ENCODE measurements around the gene TCF23. TPM values are rescaled to one million over a fixed set of nuclear protein-coding genes. Genes with fewer than 3 reads are reported as not detected.

The TCF23 gene
- polyA plus RNA-seq, 3 donors, result not detected

- H3K4me2 ChIP-seq (replicated peaks; ENCODE audit: extremely low read depth, low read length, poor library complexity, severe bottlenecking), result no peak overlapping the region
- H3K27me3 ChIP-seq (ENCODE audit: control insufficient read depth in 2 of 2, insufficient read depth in 2 of 2, low read length in 2 of 2), result no peaks in the 10 kb centered on the region
- Mint-ChIP-seq H3K9me3 (no peaks in the 10 kb centered on the region), H3K36me3 (peaks cover 72 to 73% of the 10 kb centered on the region in 2 donors), H3K27me3 (ENCODE audit: low read depth in 3 of 3) (no peaks in the 10 kb centered on the region), H3K27ac (no peak overlapping the region), H3K4me1 (no peaks in the 10 kb centered on the region), H3K4me3 (no peak overlapping the region)
- H4K20me1 ChIP-seq (ENCODE audit: insufficient read depth, low read length), result no peaks in the 10 kb centered on the region
- no peaks in the 10 kb centered on the region for H3K9me3 ChIP-seq (replicated peaks in 1 of 2; ENCODE audit: control insufficient read depth in 1 of 2, insufficient read depth in 1 of 2, low read length in 2 of 2)
- DNase-seq, result no peak
- WGBS (ENCODE audit: insufficient coverage), result 97% methylated on average over 4 of the region's 8 CpGs
- peaks cover 72 to 94% of the 10 kb centered on the region in 2 donors for H3K36me3 ChIP-seq (replicated peaks in 1 of 2; ENCODE audit: control insufficient read depth in 1 of 2, insufficient read depth in 2 of 2, low read length in 2 of 2)
- no peaks in the 10 kb centered on the region for H3K79me2 ChIP-seq (ENCODE audit: insufficient read depth, low read length)
- H3K4me3 ChIP-seq (replicated peaks in 1 of 3; ENCODE audit: low read depth in 2 of 3, low read length in 3 of 3), result no peak overlapping the region
- no peak overlapping the region for H2AFZ ChIP-seq (ENCODE audit: insufficient read depth, low read depth, low read length, poor library complexity, severe bottlenecking)
- H3K27ac ChIP-seq (ENCODE audit: low read depth in 1 of 2, low read length in 2 of 2), result no peak overlapping the region
- H3K4me1 ChIP-seq (ENCODE audit: control insufficient read depth in 1 of 2, insufficient read depth in 2 of 2, low read length in 2 of 2), result no peaks in the 10 kb centered on the region
- H3K9ac ChIP-seq (ENCODE audit: insufficient read depth, low read length, poor library complexity, severe bottlenecking), result no peak overlapping the region
- intact Hi-C loops (cut with micrococcal nuclease), result no loop called here
- TF ChIP-seq CTCF (IDR thresholded peaks at IDR 0.05), result no peak
These were observed 55.8 kb downstream of the TCF23 start for GRCh38 chr2:27204566-27204965.

DNA sequence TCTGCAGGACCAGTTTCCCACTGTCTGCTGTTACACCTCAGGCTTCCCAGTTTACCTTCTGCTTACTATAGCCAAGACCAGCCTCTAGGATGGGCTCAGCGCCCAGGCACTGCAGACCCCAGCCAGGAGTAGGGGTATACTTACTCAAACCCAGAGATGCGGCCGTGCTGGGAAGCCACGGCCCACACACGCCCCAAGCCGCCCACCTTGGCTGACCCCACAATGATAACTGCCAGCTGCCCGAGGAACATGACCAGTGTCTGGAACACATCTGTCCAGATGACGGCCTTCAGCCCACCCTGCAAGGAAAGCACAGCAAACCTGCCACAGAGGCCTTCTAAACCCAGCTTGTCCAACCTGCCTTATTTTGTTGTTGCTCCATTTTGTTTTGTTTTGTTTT is 56.4 kb downstream of the TCF23 start:
- Mint-ChIP-seq H3K27ac (no peak overlapping the region), H3K9me3 (no peaks in the 10 kb centered on the region), H3K4me3 (no peak overlapping the region), H3K4me1 (no peaks in the 10 kb centered on the region), H3K27me3 (ENCODE audit: low read depth in 3 of 3) (no peaks in the 10 kb centered on the region), H3K36me3 (peaks cover 66 to 71% of the 10 kb centered on the region in 2 donors)
- Histone ChIP-seq H3K4me3 (replicated peaks in 1 of 3; ENCODE audit: low read depth in 2 of 3, low read length in 3 of 3) (no peak overlapping the region), H3K9ac (ENCODE audit: insufficient read depth, low read length, poor library complexity, severe bottlenecking) (no peak overlapping the region), H3K79me2 (ENCODE audit: insufficient read depth, low read length) (no peaks in the 10 kb centered on the region), H3K36me3 (replicated peaks in 1 of 2; ENCODE audit: control insufficient read depth in 1 of 2, insufficient read depth in 2 of 2, low read length in 2 of 2) (peaks cover 67 to 91% of the 10 kb centered on the region in 2 donors), H3K27me3 (ENCODE audit: control insufficient read depth in 2 of 2, insufficient read depth in 2 of 2, low read length in 2 of 2) (no peaks in the 10 kb centered on the region), H3K27ac (ENCODE audit: low read depth in 1 of 2, low read length in 2 of 2) (no peak overlapping the region), H3K4me1 (ENCODE audit: control insufficient read depth in 1 of 2, insufficient read depth in 2 of 2, low read length in 2 of 2) (no peaks in the 10 kb centered on the region), H4K20me1 (ENCODE audit: insufficient read depth, low read length) (no peaks in the 10 kb centered on the region), H3K4me2 (replicated peaks; ENCODE audit: extremely low read depth, low read length, poor library complexity, severe bottlenecking) (no peak overlapping the region), H2AFZ (ENCODE audit: insufficient read depth, low read depth, low read length, poor library complexity, severe bottlenecking) (no peak overlapping the region), H3K9me3 (replicated peaks in 1 of 2; ENCODE audit: control insufficient read depth in 1 of 2, insufficient read depth in 1 of 2, low read length in 2 of 2) (no peaks in the 10 kb centered on the region)
- intact Hi-C loops (cut with micrococcal nuclease), result no loop called here
- no peak for TF ChIP-seq CTCF (IDR thresholded peaks at IDR 0.05)
- no peak for DNase-seq
- 93% methylated on average over 6 of the region's 8 CpGs for WGBS (ENCODE audit: insufficient coverage)
